ENCODE data around the gene FBXO11.

GRCh38 chr2:47838249-47838648 is 68.0 kb downstream of the FBXO11 start:
- TF ChIP-seq CTCF (conservative IDR thresholded peaks at IDR 0.05): no peak
- no peak for TF ChIP-seq EZH2 (IDR thresholded peaks at IDR 0.05; ENCODE audit: low read depth)

Data from PC-9 (cell line).